T1000 (cell line): Measurements from ENCODE around the gene WNT2.

ENCODE experiments used
- DNase-seq: peaks from one replicate; lab custom pipeline; 2025; ENCODE audit warnings: mixed read lengths; lab: John Stamatoyannopoulos, UW

Gene WNT2

GRCh38 chr7:117322741-117323304 lies at the start of gene WNT2:
WNT2 (minus strand) TSS chr7:117323058; CDS start chr7:117322989, 69 bp downstream.
- no peak for DNase-seq

GRCh38 chr7:117372073-117372472 lies 49.2 kb upstream of the WNT2 start:
- no peak for DNase-seq

GRCh38 chr7:117364339-117365080 lies 41.7 kb upstream of the WNT2 start:
- DNase-seq, result no peak

- no peak for DNase-seq
Measured at GRCh38 chr7:117362294-117362888, 39.5 kb upstream of the WNT2 start.

- DNase-seq, result no peak
Measured at GRCh38 chr7:117350027-117350426, 27.2 kb upstream of the WNT2 start.

- no peak for DNase-seq
Measured at GRCh38 chr7:117349570-117349969, 26.7 kb upstream of the WNT2 start.

GRCh38 chr7:117347962-117348672 lies 25.3 kb upstream of the WNT2 start:
- no peak for DNase-seq

- DNase-seq, result no peak
Measured at GRCh38 chr7:117347480-117347879, 24.6 kb upstream of the WNT2 start.

GRCh38 chr7:117346161-117346560 lies 23.3 kb upstream of the WNT2 start:
- no peak for DNase-seq

- DNase-seq, result no peak
Measured at GRCh38 chr7:117338020-117338419, 15.2 kb upstream of the WNT2 start.

GRCh38 chr7:117333168-117333567 lies 10.3 kb upstream of the WNT2 start:
- DNase-seq, result no peak

GRCh38 chr7:117332031-117332430 lies 9.2 kb upstream of the WNT2 start:
- no peak for DNase-seq

- DNase-seq, result no peak
Measured at GRCh38 chr7:117325836-117326235, 3.0 kb upstream of the WNT2 start.

- no peak for DNase-seq
Measured at GRCh38 chr7:117324960-117325359, 2.1 kb upstream of the WNT2 start.

- DNase-seq, result no peak
Measured at GRCh38 chr7:117323851-117324711, 1.2 kb upstream of the WNT2 start.

GRCh38 chr7:117323305-117323850 lies 520 bp upstream of the WNT2 start:
- no peak for DNase-seq

- no peak for DNase-seq
Measured at GRCh38 chr7:117320523-117320922, 2.3 kb downstream of the WNT2 start.

GRCh38 chr7:117319181-117319580 lies 3.7 kb downstream of the WNT2 start:
- no peak for DNase-seq

- no peak for DNase-seq
Measured at GRCh38 chr7:117313582-117313981, 9.3 kb downstream of the WNT2 start.

- DNase-seq, result no peak
Measured at GRCh38 chr7:117312593-117313580, 10.0 kb downstream of the WNT2 start.
